ENCODE results near the gene WDR90.

WDR90 gene

DNA sequence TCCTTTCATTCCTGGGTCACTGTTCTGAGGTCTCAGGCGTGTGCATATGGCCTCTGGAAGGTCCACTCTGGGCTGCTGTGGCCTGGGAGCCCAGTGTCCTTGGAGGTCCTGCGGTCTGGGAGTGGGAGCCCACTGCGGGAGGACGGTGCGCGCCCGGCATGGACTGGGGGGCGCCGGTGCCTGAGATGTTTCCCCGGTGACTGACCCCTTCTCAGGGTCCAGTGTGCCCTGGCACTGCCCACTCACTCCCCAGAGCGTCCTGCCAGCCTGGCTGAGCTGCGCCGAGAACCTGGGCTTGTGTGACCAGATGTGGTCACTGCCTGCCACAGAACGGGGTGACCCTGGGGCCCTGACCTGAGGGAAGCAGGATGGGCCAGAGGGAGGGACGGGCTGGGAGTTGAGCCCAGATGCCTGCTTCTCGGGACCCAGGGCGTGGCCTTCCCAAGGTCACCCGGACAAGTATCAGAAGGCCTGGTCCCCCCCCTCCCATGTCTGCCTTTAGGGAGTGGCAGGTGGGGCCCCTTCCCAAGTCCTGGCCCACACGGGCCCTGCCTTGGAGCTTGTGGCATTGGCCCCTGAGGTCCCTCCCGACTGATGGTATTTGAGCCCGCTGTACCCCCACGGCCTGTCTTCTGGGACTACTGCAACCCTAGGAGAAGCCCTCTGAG is 25.2 kb downstream of the WDR90 start:
- no peak overlapping the region for H3K4me3 ChIP-seq (ENCODE audit: low read length)
- TF ChIP-seq, protein P1, sequence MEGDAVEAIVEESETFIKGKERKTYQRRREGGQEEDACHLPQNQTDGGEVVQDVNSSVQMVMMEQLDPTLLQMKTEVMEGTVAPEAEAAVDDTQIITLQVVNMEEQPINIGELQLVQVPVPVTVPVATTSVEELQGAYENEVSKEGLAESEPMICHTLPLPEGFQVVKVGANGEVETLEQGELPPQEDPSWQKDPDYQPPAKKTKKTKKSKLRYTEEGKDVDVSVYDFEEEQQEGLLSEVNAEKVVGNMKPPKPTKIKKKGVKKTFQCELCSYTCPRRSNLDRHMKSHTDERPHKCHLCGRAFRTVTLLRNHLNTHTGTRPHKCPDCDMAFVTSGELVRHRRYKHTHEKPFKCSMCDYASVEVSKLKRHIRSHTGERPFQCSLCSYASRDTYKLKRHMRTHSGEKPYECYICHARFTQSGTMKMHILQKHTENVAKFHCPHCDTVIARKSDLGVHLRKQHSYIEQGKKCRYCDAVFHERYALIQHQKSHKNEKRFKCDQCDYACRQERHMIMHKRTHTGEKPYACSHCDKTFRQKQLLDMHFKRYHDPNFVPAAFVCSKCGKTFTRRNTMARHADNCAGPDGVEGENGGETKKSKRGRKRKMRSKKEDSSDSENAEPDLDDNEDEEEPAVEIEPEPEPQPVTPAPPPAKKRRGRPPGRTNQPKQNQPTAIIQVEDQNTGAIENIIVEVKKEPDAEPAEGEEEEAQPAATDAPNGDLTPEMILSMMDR (IDR thresholded peaks at IDR 0.05; ENCODE audit: insufficient read depth, low read depth, low read length, missing control alignments): no peak
- no peak for DNase-seq (ENCODE audit: low read depth)

- TF ChIP-seq, protein P1 (IDR thresholded peaks at IDR 0.05; ENCODE audit: insufficient read depth, low read depth, low read length, missing control alignments): no peak
- DNase-seq (ENCODE audit: low read depth): no peak
- peak within 1 kb of the TSS; percentile 31 for H3K4me3 ChIP-seq (ENCODE audit: low read length)
These were observed 26.1 kb downstream of the WDR90 start, which contains the start of gene RHBDL1 for GRCh38 chr16:674968-675883. TSS of gene RHBDL1 (plus strand) at chr16:675671. CDS start at chr16:675791, 120 bp downstream.

DNA sequence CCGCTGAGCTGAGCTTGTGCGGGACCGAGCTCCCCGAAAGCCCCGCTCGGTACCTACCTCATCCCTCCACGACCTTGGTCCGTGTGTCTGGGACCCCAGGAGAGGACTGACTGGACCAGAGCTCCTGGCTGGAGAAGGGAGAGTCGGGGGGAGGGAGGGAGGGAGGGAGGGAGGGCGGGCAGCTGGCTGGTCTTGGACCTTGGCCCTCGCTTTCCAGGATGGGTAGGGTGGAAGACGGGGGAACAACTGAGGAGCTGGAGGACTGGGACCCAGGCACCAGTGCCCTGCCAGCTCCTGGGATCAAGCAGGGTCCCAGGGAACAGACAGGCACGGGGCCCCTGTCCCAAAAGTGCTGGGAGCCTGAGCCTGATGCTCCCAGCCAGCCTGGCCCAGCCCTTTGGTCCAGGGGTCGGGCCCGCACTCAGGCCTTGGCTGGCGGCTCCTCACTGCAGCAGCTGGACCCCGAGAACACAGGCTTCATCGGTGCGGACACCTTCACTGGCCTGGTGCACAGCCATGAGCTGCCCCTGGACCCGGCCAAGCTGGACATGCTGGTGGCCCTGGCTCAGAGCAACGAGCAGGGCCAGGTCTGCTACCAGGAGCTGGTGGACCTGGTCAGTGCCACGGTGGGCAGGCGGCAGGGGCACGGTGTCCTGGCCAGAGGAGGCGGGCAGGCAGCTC is 26.9 kb downstream of the WDR90 start:
- no peak for DNase-seq (ENCODE audit: low read depth)
- TF ChIP-seq, protein P1 (IDR thresholded peaks at IDR 0.05; ENCODE audit: insufficient read depth, low read depth, low read length, missing control alignments): no peak
- H3K4me3 ChIP-seq (ENCODE audit: low read length): peak overlapping the region; percentile 31

DNA sequence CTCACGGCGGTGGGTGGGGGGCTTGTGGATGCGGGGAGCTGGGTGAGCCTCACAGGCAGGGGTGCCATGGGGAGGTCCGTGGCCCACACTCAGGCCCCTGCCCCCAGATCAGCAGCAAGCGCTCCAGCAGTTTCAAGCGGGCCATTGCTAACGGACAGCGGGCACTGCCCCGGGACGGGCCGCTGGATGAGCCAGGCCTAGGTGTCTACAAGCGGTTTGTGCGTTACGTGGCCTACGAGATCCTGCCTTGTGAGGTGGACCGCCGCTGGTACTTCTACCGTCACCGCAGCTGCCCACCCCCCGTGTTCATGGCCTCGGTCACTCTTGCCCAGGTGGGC is 27.4 kb downstream of the WDR90 start:
- no peak for DNase-seq (ENCODE audit: low read depth)
- no peak overlapping the region for H3K4me3 ChIP-seq (ENCODE audit: low read length)
- TF ChIP-seq, protein P1 (IDR thresholded peaks at IDR 0.05; ENCODE audit: insufficient read depth, low read depth, low read length, missing control alignments): no peak

DNA sequence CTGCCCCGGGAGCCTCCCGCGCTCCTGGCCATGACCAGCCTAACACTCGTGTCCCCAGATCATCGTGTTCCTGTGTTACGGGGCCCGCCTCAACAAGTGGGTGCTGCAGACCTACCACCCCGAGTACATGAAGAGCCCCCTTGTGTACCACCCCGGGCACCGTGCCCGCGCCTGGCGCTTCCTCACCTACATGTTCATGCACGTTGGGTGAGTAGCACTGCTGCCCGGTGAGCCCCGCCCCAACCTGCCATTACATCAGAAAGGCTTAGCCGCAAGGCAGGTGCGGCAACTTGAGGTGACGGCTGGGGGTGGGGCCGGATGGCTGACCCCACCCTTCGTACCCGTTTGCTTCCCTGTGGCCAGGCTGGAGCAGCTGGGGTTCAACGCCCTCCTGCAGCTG is 27.7 kb downstream of the WDR90 start:
- peak; percentile 98 for DNase-seq (ENCODE audit: low read depth)
- TF ChIP-seq, protein P1 (IDR thresholded peaks at IDR 0.05; ENCODE audit: insufficient read depth, low read depth, low read length, missing control alignments): no peak
- peak overlapping the region; percentile 30 for H3K4me3 ChIP-seq (ENCODE audit: low read length)

GRCh38 chr16:677316-678190 is 28.4 kb downstream of the WDR90 start:
- TF ChIP-seq, protein P1 (IDR thresholded peaks at IDR 0.05; ENCODE audit: insufficient read depth, low read depth, low read length, missing control alignments): no peak
- DNase-seq (ENCODE audit: low read depth): no peak
- H3K4me3 ChIP-seq (ENCODE audit: low read length): peak overlapping the region; percentile 30

Measured in epithelial cell of esophagus (primary cell).